Smooth muscle cell (in vitro differentiated cells): ENCODE results near the gene SERINC5. TPM values are rescaled to one million over a fixed set of nuclear protein-coding genes. Genes with fewer than 3 reads are reported as not detected.

Experiments used
- DNase-seq: peaks from one replicate; lab custom pipeline; 2025; ENCODE audit not compliant: unreplicated experiment; lab: John Stamatoyannopoulos, UW
- H2AFZ ChIP-seq: fragments of 200-600 bp; sonication (generic); 2 replicates; pipeline ENCODE4 v1.6.0; 2016; ENCODE audit warnings: antibody characterized with exemption, low read depth, mild to moderate bottlenecking
- H3F3A ChIP-seq: fragments of 200-600 bp; sonication (generic); 2 replicates; pipeline ENCODE4 v1.6.0; 2017; ENCODE audit warnings: antibody characterized with exemption, low read depth
- H3K27ac ChIP-seq: fragments of 200-600 bp; sonication (generic); 2 replicates; pipeline ENCODE4 v1.5.1; 2016; ENCODE audit warnings: low read depth, mild to moderate bottlenecking
- H3K27me3 ChIP-seq: fragments of 200-600 bp; sonication (generic); 2 replicates; pipeline ENCODE4 v1.6.1; 2016; ENCODE audit warnings: low read depth, mild to moderate bottlenecking
- H3K36me3 ChIP-seq: fragments of 200-600 bp; sonication (generic); 2 replicates; pipeline ENCODE4 v1.5.1; 2016; ENCODE audit warnings: low read depth
- H3K4me1 ChIP-seq: fragments of 200-600 bp; sonication (generic); 2 replicates; pipeline ENCODE4 v1.5.1; 2016; ENCODE audit warnings: low read depth
- H3K4me2 ChIP-seq: fragments of 200-600 bp; sonication (generic); 2 replicates; pipeline ENCODE4 v1.6.0; 2016; ENCODE audit warnings: mild to moderate bottlenecking
- H3K4me3 ChIP-seq: fragments of 200-600 bp; sonication (generic); 2 replicates; pipeline ENCODE4 v1.5.1; 2016; ENCODE audit warnings: mild to moderate bottlenecking
- H3K79me2 ChIP-seq: fragments of 200-600 bp; sonication (generic); 2 replicates; pipeline ENCODE4 v1.6.0; 2016; ENCODE audit warnings: low read depth, mild to moderate bottlenecking
- H3K9ac ChIP-seq: fragments of 200-600 bp; sonication (generic); 2 replicates; pipeline ENCODE4 v1.6.0; 2016; ENCODE audit warnings: low read depth
- H3K9me3 ChIP-seq: fragments of 200-600 bp; sonication (generic); replicated peaks from 2 replicates; pipeline ENCODE4 v1.5.1; 2016; ENCODE audit warnings: low read depth
- H4K20me1 ChIP-seq: fragments of 200-600 bp; sonication (generic); 2 replicates; pipeline ENCODE4 v1.6.0; 2016; ENCODE audit warnings: low read depth
- CTCF ChIP-seq: fragments of 200-600 bp; sonication (generic); IDR thresholded peaks from 2 replicates; pipeline ENCODE4 v1.5.1; 2017; ENCODE audit warnings: borderline replicate concordance, mild to moderate bottlenecking, antibody characterized with exemption; ENCODE audit not compliant: insufficient read depth, poor library complexity, severe bottlenecking
- WGBS: methylation state at CpG from one replicate; pipeline ENCODE4 v1.1.7; 2016; ENCODE audit warnings: low lambda C conversion rate; 5-methylcytosine and 5-hydroxymethylcytosine counted together
- polyA plus RNA-seq: library from polyadenylated mRNA; unstranded; fragments of >200 nt; fragmentation: Nextera tagmentation; extraction: Ambion mirVana; gene quantifications from 2 replicates; pipeline ENCODE4 v1.2.1, GENCODE V29; 2016
- total RNA-seq: library from RNA; depleted of rRNA; stranded (reverse); fragments of >200 nt; gene quantifications from 2 replicates; pipeline ENCODE4 v1.2.3, GENCODE V29; 2014

The SERINC5 gene
- total and polyA plus RNA-seq, 2 experiments from 2014 or later: 4.5 to 37.0 TPM

GRCh38 chr5:80068246-80068636 is 187.6 kb downstream of the SERINC5 start:
- Histone ChIP-seq H4K20me1 (no peaks in the 10 kb centered on the region), H3K4me2 (no peak overlapping the region), H3K9me3 (no peaks in the 10 kb centered on the region), H2AFZ (no peak overlapping the region), H3K4me3 (no peak overlapping the region), H3K36me3 (no peaks in the 10 kb centered on the region), H3F3A (no peaks in the 10 kb centered on the region), H3K79me2 (no peaks in the 10 kb centered on the region), H3K27ac (no peak overlapping the region), H3K27me3 (no peaks in the 10 kb centered on the region), H3K4me1 (no peaks in the 10 kb centered on the region), H3K9ac (no peak overlapping the region)
- WGBS: 97% methylated on average over 5 of the region's 5 CpGs
- DNase-seq: no peak
- TF ChIP-seq CTCF: no peak

DNA sequence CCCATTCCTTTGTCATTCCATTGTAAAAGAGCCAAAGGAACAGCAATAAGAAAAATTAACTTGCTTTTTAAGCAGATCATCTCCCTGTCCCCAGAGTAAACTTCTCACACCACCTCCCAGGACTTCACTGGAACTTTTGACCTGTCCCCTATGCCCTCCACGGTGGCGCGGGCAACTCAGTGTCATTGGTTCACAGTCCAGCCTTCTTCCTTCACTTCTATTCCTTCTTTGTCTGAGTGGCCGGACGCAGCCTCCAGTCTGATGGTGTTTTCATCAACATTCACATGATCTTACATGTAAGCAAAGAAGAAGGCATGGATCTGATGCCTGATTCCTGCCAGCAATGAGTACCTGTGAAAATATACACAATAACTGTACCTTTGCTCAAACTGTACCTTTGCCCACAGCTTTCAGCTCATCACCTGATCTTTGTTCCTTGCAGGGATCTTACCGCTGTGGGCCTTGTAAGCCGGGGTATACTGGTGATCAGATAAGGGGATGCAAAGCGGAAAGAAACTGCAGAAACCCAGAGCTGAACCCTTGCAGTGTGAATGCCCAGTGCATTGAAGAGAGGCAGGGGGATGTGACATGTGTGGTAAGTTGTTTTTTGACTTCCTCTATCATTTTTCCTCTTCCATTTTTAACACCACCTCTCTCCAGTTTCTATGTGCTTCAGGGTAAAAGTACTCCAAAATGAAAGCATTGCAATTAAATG is 188.2 kb downstream of the SERINC5 start:
- TF ChIP-seq CTCF: no peak
- no peak for DNase-seq
- no peaks in the 10 kb centered on the region for H3K4me1 ChIP-seq
- H3K79me2 ChIP-seq: no peaks in the 10 kb centered on the region
- no peaks in the 10 kb centered on the region for H3F3A ChIP-seq
- no peak overlapping the region for H3K4me3 ChIP-seq
- 92% methylated on average over 8 of the region's 8 CpGs for WGBS
- no peak overlapping the region for H3K27ac ChIP-seq
- H3K4me2 ChIP-seq: no peak overlapping the region
- no peaks in the 10 kb centered on the region for H3K9me3 ChIP-seq
- no peaks in the 10 kb centered on the region for H3K36me3 ChIP-seq
- H3K9ac ChIP-seq: no peak overlapping the region
- no peaks in the 10 kb centered on the region for H4K20me1 ChIP-seq
- no peak overlapping the region for H2AFZ ChIP-seq
- H3K27me3 ChIP-seq: no peaks in the 10 kb centered on the region

GRCh38 chr5:80067016-80067415 is 188.8 kb downstream of the SERINC5 start:
- TF ChIP-seq CTCF: no peak
- Histone ChIP-seq H3K36me3 (no peaks in the 10 kb centered on the region), H4K20me1 (no peaks in the 10 kb centered on the region), H3K9ac (no peak overlapping the region), H2AFZ (no peak overlapping the region), H3K9me3 (no peaks in the 10 kb centered on the region), H3K4me3 (no peak overlapping the region), H3K79me2 (no peaks in the 10 kb centered on the region), H3K27me3 (no peaks in the 10 kb centered on the region), H3K27ac (no peak overlapping the region), H3K4me1 (no peaks in the 10 kb centered on the region), H3K4me2 (no peak overlapping the region), H3F3A (no peaks in the 10 kb centered on the region)
- no peak for DNase-seq
- 80% methylated on average over 2 of the region's 2 CpGs for WGBS

GRCh38 chr5:80064124-80064523 is 191.7 kb downstream of the SERINC5 start:
- Histone ChIP-seq H3F3A (no peaks in the 10 kb centered on the region), H3K36me3 (no peaks in the 10 kb centered on the region), H3K9me3 (no peaks in the 10 kb centered on the region), H3K9ac (no peak overlapping the region), H2AFZ (no peak overlapping the region), H3K4me3 (no peak overlapping the region), H3K27ac (no peak overlapping the region), H3K4me1 (no peaks in the 10 kb centered on the region), H3K27me3 (no peaks in the 10 kb centered on the region), H3K4me2 (no peak overlapping the region), H4K20me1 (no peaks in the 10 kb centered on the region), H3K79me2 (no peaks in the 10 kb centered on the region)
- TF ChIP-seq CTCF: no peak
- no peak for DNase-seq
